ENCODE data around the gene CDA.

- no peak for TF ChIP-seq CTCF (IDR thresholded peaks at IDR 0.05)
- no peak for TF ChIP-seq POLR2A (IDR thresholded peaks at IDR 0.05)
These were observed 11.3 kb downstream of the CDA start for GRCh38 chr1:20600156-20600555.

Measured in adrenal gland (tissue), 5 donors.